H1 (cell line): ENCODE measurements around the gene RASAL1.

Source experiments
- CEBPB ChIP-seq: IDR thresholded peaks from 2 replicates; pipeline ENCODE4 v1.6.1; 2012; ENCODE audit warnings: low read depth, low read length
- CREB1 ChIP-seq: IDR thresholded peaks from 2 replicates; pipeline ENCODE4 v1.6.1; 2012; ENCODE audit warnings: inconsistent platforms
- EP300 ChIP-seq, 2 experiments: IDR thresholded peaks; 1 replicate in 1 of 2; 2 replicates in 1 of 2; pipeline ENCODE4 v1.6.1; 2011 to 2012; ENCODE audit warnings: low read depth in 2 of 2, low read length in 2 of 2, mild to moderate bottlenecking in 2 of 2, borderline replicate concordance in 1 of 2, inconsistent platforms in 1 of 2, moderate library complexity in 1 of 2
- JUN ChIP-seq: IDR thresholded peaks from 2 replicates; pipeline ENCODE4 v1.6.1; 2011; ENCODE audit warnings: low read depth, mild to moderate bottlenecking, improper control_type of control experiment, low read length
- POLR2A ChIP-seq, 2 experiments: IDR thresholded peaks; 1 replicate in 1 of 2; 2 replicates in 1 of 2; pipeline ENCODE4 v1.6.1; 2011; ENCODE audit warnings: low read depth in 2 of 2, low read length in 2 of 2, mild to moderate bottlenecking in 2 of 2; ENCODE audit errors: control extremely low read depth in 1 of 2
- POLR2AphosphoS5 ChIP-seq: IDR thresholded peaks from 2 replicates; pipeline ENCODE4 v1.6.1; 2011; ENCODE audit warnings: low read depth, low read length
- RFX5 ChIP-seq: IDR thresholded peaks from 2 replicates; pipeline ENCODE4 v1.6.1; 2011; ENCODE audit warnings: low read depth, low read length, improper control_type of control experiment, borderline replicate concordance
- RXRA ChIP-seq: IDR thresholded peaks from 2 replicates; pipeline ENCODE4 v1.6.1; 2011; ENCODE audit warnings: low read depth, mild to moderate bottlenecking, low read length, moderate library complexity; ENCODE audit not compliant: insufficient read depth
- TF ChIP-seq, protein P1 (sequence below), 3 experiments: IDR thresholded peaks; 1 replicate in 2 of 3; 2 replicates in 1 of 3; pipeline versions ENCODE4 v1.5.1 to v1.6.1; 2011; ENCODE audit warnings: low read length in 3 of 3, mild to moderate bottlenecking in 3 of 3, inconsistent platforms in 2 of 3, low read depth in 1 of 3, moderate library complexity in 1 of 3; ENCODE audit not compliant: insufficient read depth in 1 of 3; ENCODE audit errors: control extremely low read depth in 1 of 3
- TF ChIP-seq, protein P2 (sequence below): IDR thresholded peaks from 2 replicates; pipeline ENCODE4 v1.6.1; 2011; ENCODE audit warnings: low read depth, mild to moderate bottlenecking, low read length; ENCODE audit not compliant: insufficient read depth
- TF ChIP-seq, protein P3 (sequence below): IDR thresholded peaks from 2 replicates; pipeline ENCODE4 v1.6.1; 2012; ENCODE audit warnings: inconsistent platforms

DNA sequence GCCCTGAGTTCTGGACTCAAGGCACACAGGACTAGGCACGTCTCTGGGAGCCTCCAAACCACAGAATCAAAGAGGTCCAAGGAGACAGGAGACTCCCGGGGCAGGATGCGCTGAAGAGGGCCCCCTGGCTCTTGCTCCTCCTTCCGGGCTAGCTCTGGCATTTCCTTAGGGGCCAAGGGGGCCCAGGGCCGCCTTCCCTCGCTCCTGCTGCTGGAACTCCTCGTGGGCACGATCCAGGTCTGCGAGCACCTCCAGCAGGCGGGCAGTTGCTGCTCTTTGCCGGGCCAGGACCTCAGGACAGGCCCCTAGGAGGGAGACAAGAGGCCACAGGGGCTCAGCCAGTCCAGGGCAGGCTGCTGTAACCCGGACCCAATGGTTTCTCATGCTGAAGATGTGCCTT is 35.8 kb downstream of the RASAL1 start:
- TF ChIP-seq, protein P1, sequence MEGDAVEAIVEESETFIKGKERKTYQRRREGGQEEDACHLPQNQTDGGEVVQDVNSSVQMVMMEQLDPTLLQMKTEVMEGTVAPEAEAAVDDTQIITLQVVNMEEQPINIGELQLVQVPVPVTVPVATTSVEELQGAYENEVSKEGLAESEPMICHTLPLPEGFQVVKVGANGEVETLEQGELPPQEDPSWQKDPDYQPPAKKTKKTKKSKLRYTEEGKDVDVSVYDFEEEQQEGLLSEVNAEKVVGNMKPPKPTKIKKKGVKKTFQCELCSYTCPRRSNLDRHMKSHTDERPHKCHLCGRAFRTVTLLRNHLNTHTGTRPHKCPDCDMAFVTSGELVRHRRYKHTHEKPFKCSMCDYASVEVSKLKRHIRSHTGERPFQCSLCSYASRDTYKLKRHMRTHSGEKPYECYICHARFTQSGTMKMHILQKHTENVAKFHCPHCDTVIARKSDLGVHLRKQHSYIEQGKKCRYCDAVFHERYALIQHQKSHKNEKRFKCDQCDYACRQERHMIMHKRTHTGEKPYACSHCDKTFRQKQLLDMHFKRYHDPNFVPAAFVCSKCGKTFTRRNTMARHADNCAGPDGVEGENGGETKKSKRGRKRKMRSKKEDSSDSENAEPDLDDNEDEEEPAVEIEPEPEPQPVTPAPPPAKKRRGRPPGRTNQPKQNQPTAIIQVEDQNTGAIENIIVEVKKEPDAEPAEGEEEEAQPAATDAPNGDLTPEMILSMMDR (IDR thresholded peaks at IDR 0.05; ENCODE audit: control extremely low read depth in 1 of 3, insufficient read depth in 1 of 3, low read depth in 1 of 3, low read length in 3 of 3), result no peak
- TF ChIP-seq EP300 (IDR thresholded peaks at IDR 0.05; ENCODE audit: borderline replicate concordance in 1 of 2, low read depth in 2 of 2, low read length in 2 of 2) (no peak), POLR2A (IDR thresholded peaks at IDR 0.05; ENCODE audit: control extremely low read depth in 1 of 2, low read depth in 2 of 2, low read length in 2 of 2) (no peak), CEBPB (no peak), POLR2AphosphoS5 (no peak), JUN (no peak), CREB1 (no peak), RFX5 (no peak), RXRA (no peak)
- TF ChIP-seq, protein P2, sequence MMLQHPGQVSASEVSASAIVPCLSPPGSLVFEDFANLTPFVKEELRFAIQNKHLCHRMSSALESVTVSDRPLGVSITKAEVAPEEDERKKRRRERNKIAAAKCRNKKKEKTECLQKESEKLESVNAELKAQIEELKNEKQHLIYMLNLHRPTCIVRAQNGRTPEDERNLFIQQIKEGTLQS, result no peak
- TF ChIP-seq, protein P3, sequence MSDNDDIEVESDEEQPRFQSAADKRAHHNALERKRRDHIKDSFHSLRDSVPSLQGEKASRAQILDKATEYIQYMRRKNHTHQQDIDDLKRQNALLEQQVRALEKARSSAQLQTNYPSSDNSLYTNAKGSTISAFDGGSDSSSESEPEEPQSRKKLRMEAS, result no peak
